GM21367 (cell line): ENCODE measurements around the gene DZANK1.
"Not testable (repeated sequence)": the region's sequence is repeated elsewhere in the genome, so short reads cannot be mapped to it uniquely, and the experiment has no call there.

Experiments
- ATAC-seq: cut with Tn5 transposase; IDR thresholded peaks from one replicate; pipeline ENCODE4 v1.9.1; 2021; ENCODE audit not compliant: unreplicated experiment

DZANK1 gene

GRCh38 chr20:18380908-18381529 is 85.8 kb downstream of the DZANK1 start:
- no peak for ATAC-seq

GRCh38 chr20:18377896-18378481 is 88.8 kb downstream of the DZANK1 start:
- ATAC-seq, result no peak

GRCh38 chr20:18375551-18375950 is 91.3 kb downstream of the DZANK1 start:
- not testable (repeated sequence) for ATAC-seq

- ATAC-seq, result no peak
Measured at GRCh38 chr20:18372296-18372695, 94.5 kb downstream of the DZANK1 start.

GRCh38 chr20:18364768-18365167 is 102.1 kb downstream of the DZANK1 start:
- no peak for ATAC-seq

GRCh38 chr20:18363708-18364107 is 103.1 kb downstream of the DZANK1 start:
- ATAC-seq, result no peak

- ATAC-seq, result no peak
Measured at GRCh38 chr20:18362916-18363315, 103.9 kb downstream of the DZANK1 start.

GRCh38 chr20:18361678-18362077 is 105.2 kb downstream of the DZANK1 start:
- no peak for ATAC-seq

GRCh38 chr20:18360635-18361034 is 106.2 kb downstream of the DZANK1 start:
- ATAC-seq, result no peak

- no peak for ATAC-seq
Measured at GRCh38 chr20:18359854-18360253, 107.0 kb downstream of the DZANK1 start.

- not testable (repeated sequence) for ATAC-seq
Measured at GRCh38 chr20:18349749-18350148, 117.1 kb downstream of the DZANK1 start.
